H1 (cell line): Measurements from ENCODE around the gene ANKRD11. TPM values are rescaled to one million over a fixed set of nuclear protein-coding genes. Genes with fewer than 3 reads are reported as not detected.
A peak's percentile ranks its signal among the peaks of the same experiment; 100 is the strongest.

Source experiments
- CTCF ChIA-PET: fragments of 300-600 bp; sonication (Branson Sonifier 250); formaldehyde crosslinking; loops from one replicate; lab custom pipeline; 2021; ENCODE audit not compliant: partially characterized antibody; lab: Charles Lee
- POLR2A ChIA-PET: fragments of 300-600 bp; sonication (Branson Sonifier 250); formaldehyde crosslinking; loops from one replicate; lab custom pipeline; 2021; ENCODE audit warnings: inconsistent platforms; ENCODE audit not compliant: partially characterized antibody; lab: Charles Lee
- DNase-seq, 2 experiments: peaks; one replicate each; pipeline versions ENCODE4 v3.0.0 to v3.0.0-alpha.2; 2010 to 2022; ENCODE audit warnings: low spot score in 2 of 2, low read depth in 1 of 2, mixed read lengths in 1 of 2
- FAIRE-seq: peaks from 2 replicates; lab custom pipeline; 2011; peaks lifted over from hg19 to GRCh38; lab: Jason Lieb, UNC
- H2AFZ ChIP-seq: 2 replicates; pipeline ENCODE4 v1.8.1; 2012; ENCODE audit warnings: low read length, inconsistent platforms
- H2AK5ac ChIP-seq: 2 replicates; pipeline ENCODE4 v1.6.1; 2013; ENCODE audit warnings: low read depth, low read length
- H2BK120ac ChIP-seq: replicated peaks from 2 replicates; pipeline ENCODE3; 2013; ENCODE audit warnings: low read depth, low read length, inconsistent platforms
- H2BK12ac ChIP-seq: 2 replicates; pipeline ENCODE4 v1.6.1; 2013; ENCODE audit warnings: low read depth, low read length
- H2BK15ac ChIP-seq: 2 replicates; pipeline ENCODE4 v1.6.1; 2013; ENCODE audit warnings: low read length
- H2BK20ac ChIP-seq: 2 replicates; pipeline ENCODE4 v1.6.1; 2013; ENCODE audit warnings: low read length
- H2BK5ac ChIP-seq: 2 replicates; pipeline ENCODE4 v1.6.1; 2013; ENCODE audit warnings: low read depth, low read length
- H3K14ac ChIP-seq: 2 replicates; pipeline ENCODE4 v1.6.1; 2013; ENCODE audit warnings: inconsistent platforms; ENCODE audit not compliant: insufficient read length
- H3K18ac ChIP-seq: 2 replicates; pipeline ENCODE4 v1.6.1; 2013; ENCODE audit warnings: low read length; ENCODE audit errors: extremely low read depth
- H3K23ac ChIP-seq: 2 replicates; pipeline ENCODE4 v1.6.1; 2013; ENCODE audit warnings: inconsistent platforms; ENCODE audit not compliant: insufficient read length
- H3K23me2 ChIP-seq: 2 replicates; pipeline ENCODE4 v1.6.1; 2013; ENCODE audit warnings: low read depth, low read length
- H3K27ac ChIP-seq: 2 replicates; pipeline ENCODE4 v1.6.1; 2011; ENCODE audit warnings: low read depth, low read length, inconsistent platforms
- H3K27me3 ChIP-seq, 4 experiments: replicated peaks in 1 of 4; 1 replicate in 1 of 4; 2 replicates in 3 of 4; pipeline versions ENCODE4 v1.6.1 to v1.8.1; 2011 to 2013; ENCODE audit warnings: low read length in 3 of 4, mild to moderate bottlenecking in 3 of 4, inconsistent platforms in 2 of 4, mixed read lengths in 2 of 4, moderate library complexity in 1 of 4; ENCODE audit not compliant: control insufficient read depth in 3 of 4, insufficient read depth in 3 of 4; ENCODE audit errors: extremely low read depth in 1 of 4
- H3K36me3 ChIP-seq, 4 experiments: 2 replicates each; pipeline versions ENCODE4 v1.6.1 to v1.8.1; 2011 to 2013; ENCODE audit warnings: mild to moderate bottlenecking in 4 of 4, low read length in 3 of 4, moderate library complexity in 2 of 4, control low read depth in 1 of 4, inconsistent platforms in 1 of 4; ENCODE audit not compliant: insufficient read depth in 4 of 4, control insufficient read depth in 2 of 4
- H3K4ac ChIP-seq: replicated peaks from 2 replicates; pipeline ENCODE3; 2013; ENCODE audit warnings: low read length, low read depth, mixed read lengths, inconsistent platforms; ENCODE audit not compliant: insufficient read length
- H3K4me1 ChIP-seq, 4 experiments: replicated peaks in 1 of 4; 1 replicate in 1 of 4; 2 replicates in 3 of 4; pipeline versions ENCODE4 v1.6.1 to v1.8.1; 2011 to 2013; ENCODE audit warnings: low read length in 3 of 4, inconsistent platforms in 2 of 4, mixed read lengths in 1 of 4; ENCODE audit not compliant: insufficient read depth in 4 of 4, control insufficient read depth in 3 of 4
- H3K4me2 ChIP-seq, 2 experiments: 2 replicates each; pipeline versions ENCODE4 v1.6.1 to v1.8.1; 2011 to 2013; ENCODE audit warnings: low read depth in 2 of 2, low read length in 2 of 2, control low read depth in 1 of 2, inconsistent platforms in 1 of 2, mild to moderate bottlenecking in 1 of 2; ENCODE audit not compliant: insufficient read depth in 1 of 2
- H3K4me3 ChIP-seq, 4 experiments: fragments of 200-600, 300-600 bp in 1 of 4; sonication (generic), shearing (Covaris generic), sonication (Bioruptor Twin) in 1 of 4; 2 replicates each; pipeline versions ENCODE4 v1.5.1 to v1.8.1; 2011 to 2016; ENCODE audit warnings: low read length in 4 of 4, low read depth in 3 of 4, control low read depth in 2 of 4, inconsistent platforms in 2 of 4, mild to moderate bottlenecking in 2 of 4, mixed read lengths in 1 of 4, moderate library complexity in 1 of 4; ENCODE audit not compliant: insufficient read depth in 2 of 4; ENCODE audit errors: extremely low read depth in 1 of 4
- H3K56ac ChIP-seq: replicated peaks from 2 replicates; pipeline ENCODE3; 2013; ENCODE audit warnings: low read depth, mild to moderate bottlenecking, mixed read lengths, low read length, inconsistent platforms; ENCODE audit not compliant: insufficient read length
- H3K79me1 ChIP-seq: 2 replicates; pipeline ENCODE4 v1.6.1; 2013; ENCODE audit warnings: low read depth, low read length, control low read depth
- H3K79me2 ChIP-seq, 2 experiments: 2 replicates each; pipeline versions ENCODE4 v1.6.1 to v1.8.1; 2012 to 2013; ENCODE audit warnings: low read length in 2 of 2, mild to moderate bottlenecking in 2 of 2, inconsistent platforms in 1 of 2; ENCODE audit not compliant: insufficient read depth in 2 of 2, control insufficient read depth in 1 of 2
- H3K9ac ChIP-seq, 4 experiments: replicated peaks in 1 of 4; 1 replicate in 1 of 4; 2 replicates in 3 of 4; pipeline versions ENCODE4 v1.6.1 to v1.8.1; 2011 to 2013; ENCODE audit warnings: low read depth in 3 of 4, low read length in 3 of 4, control low read depth in 2 of 4, mild to moderate bottlenecking in 2 of 4, moderate library complexity in 2 of 4, inconsistent platforms in 1 of 4; ENCODE audit errors: extremely low read depth in 1 of 4
- H3K9me3 ChIP-seq, 2 experiments: 2 replicates each; pipeline versions ENCODE4 v1.6.1 to v1.8.1; 2012 to 2013; ENCODE audit warnings: mild to moderate bottlenecking in 2 of 2, moderate library complexity in 2 of 2, control low read depth in 1 of 2, inconsistent platforms in 1 of 2, low read depth in 1 of 2, low read length in 1 of 2, mixed read lengths in 1 of 2; ENCODE audit not compliant: insufficient read depth in 2 of 2
- H4K20me1 ChIP-seq, 2 experiments: replicated peaks in 1 of 2; 2 replicates each; pipeline versions ENCODE3 to v1.8.1; 2011 to 2013; ENCODE audit warnings: inconsistent platforms in 2 of 2, low read length in 2 of 2, mild to moderate bottlenecking in 1 of 2; ENCODE audit not compliant: insufficient read depth in 2 of 2, control insufficient read depth in 1 of 2
- H4K5ac ChIP-seq: 2 replicates; pipeline ENCODE4 v1.6.1; 2013; ENCODE audit warnings: low read length, low read depth, mixed read lengths, inconsistent platforms; ENCODE audit not compliant: insufficient read length
- H4K8ac ChIP-seq: 2 replicates; pipeline ENCODE4 v1.8.0; 2013; ENCODE audit warnings: mild to moderate bottlenecking, moderate library complexity, low read length, inconsistent platforms; ENCODE audit not compliant: insufficient read depth; ENCODE audit errors: extremely low read depth
- H4K91ac ChIP-seq: replicated peaks from 2 replicates; pipeline ENCODE3; 2013; ENCODE audit warnings: low read length, mixed read lengths, inconsistent platforms; ENCODE audit not compliant: insufficient read length
- BCL11A ChIP-seq, 2 experiments: IDR thresholded peaks; one replicate each; pipeline ENCODE4 v1.6.1; 2011; ENCODE audit warnings: low read depth in 2 of 2, low read length in 2 of 2, mild to moderate bottlenecking in 2 of 2
- CHD2 ChIP-seq: IDR thresholded peaks from 2 replicates; pipeline ENCODE4 v1.6.1; 2012; ENCODE audit warnings: low read length, improper control_type of control experiment
- E2F6 ChIP-seq: IDR thresholded peaks from 2 replicates; pipeline ENCODE4 v1.6.1; 2012; ENCODE audit warnings: inconsistent platforms
- KDM4A ChIP-seq: IDR thresholded peaks from one replicate; pipeline ENCODE4 v1.7.1; 2012; ENCODE audit warnings: low read depth, mild to moderate bottlenecking, moderate library complexity, low read length, inconsistent platforms; ENCODE audit not compliant: severe bottlenecking
- MAFK ChIP-seq: IDR thresholded peaks from 2 replicates; pipeline ENCODE4 v1.6.1; 2012; ENCODE audit warnings: low read depth, mild to moderate bottlenecking, improper control_type of control experiment, low read length
- POLR2A ChIP-seq, 2 experiments: IDR thresholded peaks; 1 replicate in 1 of 2; 2 replicates in 1 of 2; pipeline ENCODE4 v1.6.1; 2011; ENCODE audit warnings: low read depth in 2 of 2, low read length in 2 of 2, mild to moderate bottlenecking in 2 of 2; ENCODE audit errors: control extremely low read depth in 1 of 2
- POLR2AphosphoS5 ChIP-seq: IDR thresholded peaks from 2 replicates; pipeline ENCODE4 v1.6.1; 2011; ENCODE audit warnings: low read depth, low read length
- SIX5 ChIP-seq: IDR thresholded peaks from 2 replicates; pipeline ENCODE4 v1.6.1; 2011; ENCODE audit warnings: mild to moderate bottlenecking, low read depth, low read length
- SP1 ChIP-seq: IDR thresholded peaks from 2 replicates; pipeline ENCODE4 v1.6.1; 2011; ENCODE audit warnings: low read depth, low read length
- TEAD4 ChIP-seq: IDR thresholded peaks from 2 replicates; pipeline ENCODE4 v1.6.1; 2012; ENCODE audit warnings: low read depth, low read length, inconsistent platforms, mixed read lengths
- WGBS, 2 experiments: shearing (Covaris generic) in 1 of 2; methylation state at CpG; one replicate each; pipeline versions ENCODE4 v1.1.6 to v1.1.7; 2013 to 2015; ENCODE audit warnings: low lambda C conversion rate in 2 of 2, mixed read lengths in 2 of 2, inconsistent platforms in 1 of 2, low coverage in 1 of 2, missing lambda C conversion rate in 1 of 2; ENCODE audit not compliant: insufficient replicate concordance in 2 of 2, insufficient coverage in 1 of 2, insufficient read length in 1 of 2; ENCODE audit errors: extremely low coverage in 1 of 2, missing lambda C conversion rate in 1 of 2; 5-methylcytosine and 5-hydroxymethylcytosine counted together
- polyA plus RNA-seq, 7 experiments: library from polyadenylated mRNA; depleted of rRNA in 3 of 7; stranded (reverse) in 5 of 7; unstranded in 2 of 7; fragments of >200 nt in 5 of 7; fragments of 200-250 nt in 2 of 7; gene quantifications; 1 replicate in 5 of 7; 2 replicates in 1 of 7; 4 replicates in 1 of 7; pipeline versions ENCODE4 v1.2.1 to v1.2.3, GENCODE V29; 2011 to 2013; ENCODE audit warnings: missing spikeins in 2 of 7, mixed read lengths in 2 of 7
- total RNA-seq: library from RNA; stranded (reverse); fragmentation: NEBNext Ultra II Directional; extraction: Animal tissue kit (Norgen Biotek cat#: 25700); gene quantifications from 2 replicates; pipeline ENCODE4 v1.2.1, GENCODE V29; 2021

The ANKRD11 gene
- total and polyA plus RNA-seq, 2 of the 8 experiments (the other 6 are each of a cell fraction or from before 2014, with no cell fraction given), result 46.5 to 142 TPM

DNA sequence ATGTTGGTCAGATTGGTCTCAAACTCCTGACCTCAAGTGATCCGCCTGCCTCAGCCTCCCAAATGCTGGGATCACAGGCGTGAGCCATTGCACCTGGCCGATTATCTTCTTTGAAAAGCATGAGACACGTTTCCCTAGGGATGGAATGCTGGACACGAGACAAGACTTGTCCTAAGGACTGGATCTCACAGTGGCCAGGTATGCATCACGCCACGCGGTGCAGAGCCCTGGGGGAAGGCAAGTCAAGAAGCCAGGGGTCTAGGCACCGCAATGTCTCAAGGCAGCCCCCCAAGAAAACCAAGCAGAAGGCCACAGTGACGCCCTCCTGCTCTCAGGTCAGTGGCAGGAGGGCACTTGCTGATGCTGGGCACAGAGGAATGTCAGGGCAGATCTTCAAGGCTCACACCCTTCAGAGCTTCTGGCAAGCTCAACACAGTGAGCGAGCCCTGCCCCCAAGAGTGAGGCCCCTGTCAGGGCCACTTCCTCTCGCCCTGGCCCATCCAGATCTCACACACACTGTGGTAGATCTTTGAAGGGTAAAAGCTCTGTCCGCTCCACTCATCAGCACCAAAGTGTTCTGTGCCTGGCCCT, 138.2 kb downstream of the ANKRD11 start:
- H3K79me1 ChIP-seq, result peaks cover 22% of the 10 kb centered on the region
- no peak overlapping the region for H4K8ac ChIP-seq
- no peaks in the 10 kb centered on the region; a peak in 1 of 8 replicates for H3K36me3 ChIP-seq
- FAIRE-seq, result no peak
- POLR2A ChIA-PET, result interaction anchor here (1.9 kb wide), 1 partner anchor 9 kb away, joined by 6 read pairs; no protein-coding TSS in a partner anchor
- H4K5ac ChIP-seq, result no peak overlapping the region
- H3K14ac ChIP-seq, result no peak overlapping the region
- H3K4me2 ChIP-seq, result no peak overlapping the region
- H2BK12ac ChIP-seq, result no peak overlapping the region
- H2AFZ ChIP-seq, result no peak overlapping the region
- no peak overlapping the region for H4K91ac ChIP-seq
- peaks cover under 1 to 7% (median 2%) of the 10 kb centered on the region in 4 experiments; a peak in 6 of 7 replicates for H3K4me1 ChIP-seq
- no peak overlapping the region for H2AK5ac ChIP-seq
- no peak overlapping the region for H2BK15ac ChIP-seq
- H3K27ac ChIP-seq, result no peak overlapping the region
- H3K27me3 ChIP-seq, result no peaks in the 10 kb centered on the region
- H3K23me2 ChIP-seq, result no peaks in the 10 kb centered on the region
- H3K23ac ChIP-seq, result no peak overlapping the region
- H3K18ac ChIP-seq, result no peak overlapping the region
- no peak overlapping the region for H2BK20ac ChIP-seq
- no peak overlapping the region for H3K9ac ChIP-seq
- H2BK120ac ChIP-seq, result no peak overlapping the region
- peaks cover 46 to 52% of the 10 kb centered on the region in 2 experiments for H4K20me1 ChIP-seq
- CTCF ChIA-PET, result interaction anchor here (0.8 to 2.0 kb wide), 4 partner anchors 11 to 63 kb away, joined by 3 to 6 read pairs (median 4); no protein-coding TSS in a partner anchor
- H2BK5ac ChIP-seq, result 0 out of 2 replicates have a peak overlapping the region, but pooled peaks have one; percentile 41
- no peaks in the 10 kb centered on the region for H3K9me3 ChIP-seq
- H3K4me3 ChIP-seq, result no peak overlapping the region
- peaks cover 19 to 97% of the 10 kb centered on the region in 2 experiments for H3K79me2 ChIP-seq
- DNase-seq, result no peak
- 90% methylated on average over 13 of the region's 13 CpGs; no CpG with 5 or more reads in 1 of the 2 experiments for WGBS, 2 experiments
- H3K4ac ChIP-seq, result no peak overlapping the region
- no peak overlapping the region for H3K56ac ChIP-seq
- TF ChIP-seq CHD2 (no peak), POLR2AphosphoS5 (no peak), KDM4A (no peak), BCL11A (IDR thresholded peaks at IDR 0.05; ENCODE audit: low read depth in 2 of 2, low read length in 2 of 2) (no peak), POLR2A (IDR thresholded peaks at IDR 0.05; ENCODE audit: control extremely low read depth in 1 of 2, low read depth in 2 of 2, low read length in 2 of 2) (no peak), SP1 (no peak), MAFK (no peak), TEAD4 (no peak), SIX5 (no peak), E2F6 (no peak)
